ENCODE measurements around the gene SMYD3.
"Not testable (repeated sequence)": the region's sequence is repeated elsewhere in the genome, so short reads cannot be mapped to it uniquely, and the experiment has no call there.

The SMYD3 gene

DNA sequence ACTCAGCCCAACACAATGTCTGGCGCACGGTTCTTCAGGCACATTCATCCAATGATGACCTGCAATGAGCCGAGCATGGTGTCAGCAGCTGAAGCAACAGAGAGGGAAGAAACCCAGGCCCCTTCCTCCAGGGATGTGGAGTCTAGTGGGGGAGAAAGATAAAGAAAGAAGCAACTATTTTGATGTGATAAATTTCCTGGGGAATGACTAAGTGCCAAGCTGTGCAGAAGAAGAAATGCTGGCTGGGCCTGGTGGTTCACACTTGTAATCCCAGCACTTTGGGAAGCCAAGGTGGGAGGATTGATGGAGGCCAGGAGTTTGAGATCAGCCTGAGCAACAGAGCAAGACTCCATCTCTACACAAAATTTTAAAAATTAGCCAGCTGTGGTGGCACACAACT is 790.5 kb downstream of the SMYD3 start:
- H3K27me3 ChIP-seq (ENCODE audit: control insufficient read depth in 1 of 2, insufficient read depth in 2 of 2, low read length in 2 of 2) = no peaks in the 10 kb centered on the region
- no peak overlapping the region for H3K4me3 ChIP-seq (ENCODE audit: low read depth in 1 of 2, low read length in 2 of 2)
- H3K4me1 ChIP-seq (ENCODE audit: insufficient read depth, low read length) = no peaks in the 10 kb centered on the region
- H3K27ac ChIP-seq (ENCODE audit: low read depth, low read length) = no peak overlapping the region
- no peak overlapping the region for H3K9ac ChIP-seq (ENCODE audit: low read length)
- no peaks in the 10 kb centered on the region for H3K36me3 ChIP-seq (ENCODE audit: insufficient read depth, low read length)
- H3K9me3 ChIP-seq (ENCODE audit: low read length) = no peaks in the 10 kb centered on the region

DNA sequence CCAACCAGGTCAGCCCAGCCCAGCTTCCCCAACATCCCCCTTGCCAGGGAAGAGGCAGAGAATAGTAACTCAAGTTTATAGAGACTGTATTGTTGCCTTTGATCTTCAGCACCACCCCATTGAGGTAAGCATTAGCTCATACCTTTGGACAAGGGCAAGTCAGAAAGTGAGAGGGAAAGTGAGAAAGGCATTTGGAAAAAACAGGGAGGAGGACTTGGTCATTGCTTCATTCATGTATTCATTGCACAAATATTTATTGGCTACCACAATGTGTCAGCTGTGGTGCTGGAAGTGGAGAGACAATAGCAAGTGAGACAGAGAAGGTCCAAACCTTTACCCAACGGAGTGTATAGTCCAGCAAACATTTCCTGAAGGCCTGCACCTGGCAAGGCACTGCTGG is 791.1 kb downstream of the SMYD3 start:
- Histone ChIP-seq H3K27ac (ENCODE audit: low read depth, low read length) (no peak overlapping the region), H3K36me3 (ENCODE audit: insufficient read depth, low read length) (no peaks in the 10 kb centered on the region), H3K4me3 (ENCODE audit: low read depth in 1 of 2, low read length in 2 of 2) (no peak overlapping the region), H3K9me3 (ENCODE audit: low read length) (no peaks in the 10 kb centered on the region), H3K27me3 (ENCODE audit: control insufficient read depth in 1 of 2, insufficient read depth in 2 of 2, low read length in 2 of 2) (no peaks in the 10 kb centered on the region), H3K9ac (ENCODE audit: low read length) (no peak overlapping the region), H3K4me1 (ENCODE audit: insufficient read depth, low read length) (no peaks in the 10 kb centered on the region)

DNA sequence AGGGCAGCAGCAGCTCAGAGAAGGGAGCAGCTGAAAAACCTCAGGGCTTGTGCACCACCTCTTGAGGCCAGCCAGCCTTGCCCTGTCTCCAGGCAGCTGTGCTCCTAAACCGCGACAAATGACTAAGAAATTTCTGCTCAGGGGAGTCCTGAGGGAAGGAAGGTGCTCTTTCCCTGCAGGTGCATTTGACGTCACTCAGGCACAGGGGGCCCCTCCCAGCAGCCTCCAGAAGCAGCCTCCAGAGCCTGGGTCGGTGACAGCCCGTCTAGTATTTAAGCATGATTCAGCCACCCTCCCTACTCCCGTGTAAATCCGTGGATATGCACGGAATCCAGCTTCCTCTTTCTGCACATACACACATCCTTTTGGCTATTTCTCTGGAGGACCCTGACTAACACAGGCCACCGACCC is 791.8 kb downstream of the SMYD3 start:
- Histone ChIP-seq H3K9me3 (ENCODE audit: low read length) (no peaks in the 10 kb centered on the region), H3K9ac (ENCODE audit: low read length) (no peak overlapping the region), H3K4me1 (ENCODE audit: insufficient read depth, low read length) (no peaks in the 10 kb centered on the region), H3K36me3 (ENCODE audit: insufficient read depth, low read length) (no peaks in the 10 kb centered on the region), H3K27ac (ENCODE audit: low read depth, low read length) (no peak overlapping the region), H3K4me3 (ENCODE audit: low read depth in 1 of 2, low read length in 2 of 2) (no peak overlapping the region), H3K27me3 (ENCODE audit: control insufficient read depth in 1 of 2, insufficient read depth in 2 of 2, low read length in 2 of 2) (no peaks in the 10 kb centered on the region)

DNA sequence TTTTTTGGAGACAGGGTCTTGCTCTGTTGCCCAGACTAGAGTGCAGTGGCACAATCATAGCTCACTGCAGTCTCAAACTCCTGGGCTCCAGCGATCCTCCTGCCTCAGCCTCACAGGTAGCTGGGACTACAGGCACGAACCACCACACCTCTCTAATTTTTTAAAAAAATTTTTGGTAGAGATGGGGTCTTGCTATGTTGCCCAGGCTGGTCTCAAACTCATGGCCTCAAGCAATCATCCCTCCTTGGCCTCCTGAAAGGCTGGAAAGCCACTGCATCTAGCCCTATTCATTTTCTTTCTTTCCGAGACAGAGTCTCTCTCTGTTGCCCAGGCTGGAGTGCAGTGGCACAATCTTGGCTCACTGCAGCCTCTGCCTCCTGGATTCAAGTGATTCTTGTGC is 793.1 kb downstream of the SMYD3 start:
- not testable (repeated sequence) for H3K27ac ChIP-seq (ENCODE audit: low read depth, low read length); H3K9ac ChIP-seq (ENCODE audit: low read length); H3K27me3 ChIP-seq (ENCODE audit: control insufficient read depth in 1 of 2, insufficient read depth in 2 of 2, low read length in 2 of 2); H3K36me3 ChIP-seq (ENCODE audit: insufficient read depth, low read length); H3K4me1 ChIP-seq (ENCODE audit: insufficient read depth, low read length); H3K9me3 ChIP-seq (ENCODE audit: low read length); H3K4me3 ChIP-seq (ENCODE audit: low read depth in 1 of 2, low read length in 2 of 2)

DNA sequence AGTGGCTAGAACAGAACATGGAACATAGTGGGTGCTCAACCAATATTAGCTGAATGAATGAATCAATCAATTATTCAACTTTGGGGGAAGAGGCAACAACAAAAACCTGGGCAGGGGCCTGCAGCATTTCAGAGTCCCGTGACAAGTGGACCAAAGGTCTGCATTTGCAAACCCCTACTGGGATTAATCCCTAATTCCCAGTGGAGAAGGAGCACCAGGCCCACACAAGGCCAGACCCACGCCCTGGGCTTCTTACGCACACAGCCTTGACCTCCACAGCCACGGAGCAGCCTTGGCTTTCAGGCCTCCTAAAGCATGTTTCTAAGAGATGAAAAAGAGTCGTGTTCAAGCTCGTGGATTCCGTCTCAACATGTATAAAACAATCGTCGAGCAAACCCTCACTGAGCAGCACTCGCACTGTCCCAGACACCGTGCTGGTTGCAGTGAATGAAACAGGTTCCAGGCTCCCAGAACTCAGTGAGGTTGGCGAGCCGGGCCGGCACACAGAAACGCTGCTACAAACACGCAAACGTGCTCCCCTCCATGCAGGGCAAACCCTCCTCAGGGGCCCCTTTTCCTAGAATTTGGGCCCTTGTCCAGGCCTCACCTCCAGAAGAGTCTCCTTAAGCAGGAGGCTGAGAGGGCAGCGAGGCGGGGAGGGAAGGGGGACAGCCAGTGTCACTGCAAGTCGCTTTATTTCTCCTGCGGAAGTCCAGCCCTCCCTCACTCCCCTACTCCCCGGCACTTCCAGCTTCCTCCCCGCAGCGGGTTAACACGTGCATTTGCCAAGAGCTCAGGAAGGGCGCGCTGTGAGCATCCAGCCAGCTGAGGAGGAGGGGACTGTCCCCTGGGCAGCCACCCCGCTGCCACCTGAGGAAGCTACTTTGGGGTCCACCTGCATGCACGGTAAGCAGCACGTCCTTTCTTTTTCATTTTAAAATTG is 795.8 kb downstream of the SMYD3 start:
- H3K9ac ChIP-seq (ENCODE audit: low read length) = no peak overlapping the region
- no peaks in the 10 kb centered on the region for H3K4me1 ChIP-seq (ENCODE audit: insufficient read depth, low read length)
- H3K36me3 ChIP-seq (ENCODE audit: insufficient read depth, low read length) = no peaks in the 10 kb centered on the region
- no peaks in the 10 kb centered on the region for H3K27me3 ChIP-seq (ENCODE audit: control insufficient read depth in 1 of 2, insufficient read depth in 2 of 2, low read length in 2 of 2)
- H3K9me3 ChIP-seq (ENCODE audit: low read length) = no peaks in the 10 kb centered on the region
- no peak overlapping the region for H3K27ac ChIP-seq (ENCODE audit: low read depth, low read length)
- H3K4me3 ChIP-seq (ENCODE audit: low read depth in 1 of 2, low read length in 2 of 2) = no peak overlapping the region

DNA sequence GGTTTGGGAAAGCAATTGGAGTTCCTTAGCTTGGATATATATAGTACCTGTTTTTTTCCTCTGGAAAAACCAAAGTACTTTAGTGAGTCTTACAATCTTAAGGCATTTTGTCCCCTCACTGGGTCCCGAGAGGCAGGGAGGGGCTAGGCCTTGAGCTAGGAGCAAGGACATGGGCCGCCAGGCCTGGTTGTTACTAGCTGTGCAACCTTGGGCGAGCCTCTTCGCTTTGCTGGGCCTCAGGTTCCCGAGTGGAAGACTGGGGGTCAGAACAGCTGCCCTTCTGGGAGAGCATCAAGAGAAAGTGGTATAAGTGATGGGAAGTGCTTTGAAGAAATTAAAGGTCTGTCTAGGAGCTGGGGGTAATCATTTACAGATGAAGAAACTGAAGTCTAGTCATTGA is 799.1 kb downstream of the SMYD3 start:
- H3K27me3 ChIP-seq (ENCODE audit: control insufficient read depth in 1 of 2, insufficient read depth in 2 of 2, low read length in 2 of 2) = no peaks in the 10 kb centered on the region
- no peaks in the 10 kb centered on the region for H3K4me1 ChIP-seq (ENCODE audit: insufficient read depth, low read length)
- H3K9ac ChIP-seq (ENCODE audit: low read length) = no peak overlapping the region
- no peaks in the 10 kb centered on the region for H3K36me3 ChIP-seq (ENCODE audit: insufficient read depth, low read length)
- no peaks in the 10 kb centered on the region for H3K9me3 ChIP-seq (ENCODE audit: low read length)
- H3K27ac ChIP-seq (ENCODE audit: low read depth, low read length) = no peak overlapping the region
- no peak overlapping the region for H3K4me3 ChIP-seq (ENCODE audit: low read depth in 1 of 2, low read length in 2 of 2)

DNA sequence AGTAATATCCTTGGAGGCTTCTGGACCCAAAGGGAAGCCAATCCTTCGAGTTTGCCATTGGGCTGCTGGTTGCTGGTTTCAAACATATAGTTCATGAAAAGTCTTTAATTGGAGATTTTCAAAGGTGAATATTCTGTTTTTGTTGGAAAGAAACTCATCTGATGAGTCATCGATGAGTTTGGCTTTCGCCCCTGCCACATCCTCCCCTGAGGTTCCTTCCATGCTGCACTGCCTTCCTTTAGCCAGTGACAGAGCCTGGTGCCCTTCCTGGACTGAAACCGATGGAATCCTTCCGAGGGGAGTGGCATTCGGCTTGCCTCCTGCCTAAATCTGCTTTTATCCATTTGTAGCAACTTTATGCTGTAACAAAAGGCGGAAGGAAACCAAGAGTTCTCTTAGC is 802.3 kb downstream of the SMYD3 start:
- Histone ChIP-seq H3K27ac (ENCODE audit: low read depth, low read length) (no peak overlapping the region), H3K27me3 (ENCODE audit: control insufficient read depth in 1 of 2, insufficient read depth in 2 of 2, low read length in 2 of 2) (no peaks in the 10 kb centered on the region), H3K4me3 (ENCODE audit: low read depth in 1 of 2, low read length in 2 of 2) (no peak overlapping the region), H3K9ac (ENCODE audit: low read length) (no peak overlapping the region), H3K4me1 (ENCODE audit: insufficient read depth, low read length) (no peaks in the 10 kb centered on the region), H3K9me3 (ENCODE audit: low read length) (no peaks in the 10 kb centered on the region), H3K36me3 (ENCODE audit: insufficient read depth, low read length) (no peaks in the 10 kb centered on the region)

DNA sequence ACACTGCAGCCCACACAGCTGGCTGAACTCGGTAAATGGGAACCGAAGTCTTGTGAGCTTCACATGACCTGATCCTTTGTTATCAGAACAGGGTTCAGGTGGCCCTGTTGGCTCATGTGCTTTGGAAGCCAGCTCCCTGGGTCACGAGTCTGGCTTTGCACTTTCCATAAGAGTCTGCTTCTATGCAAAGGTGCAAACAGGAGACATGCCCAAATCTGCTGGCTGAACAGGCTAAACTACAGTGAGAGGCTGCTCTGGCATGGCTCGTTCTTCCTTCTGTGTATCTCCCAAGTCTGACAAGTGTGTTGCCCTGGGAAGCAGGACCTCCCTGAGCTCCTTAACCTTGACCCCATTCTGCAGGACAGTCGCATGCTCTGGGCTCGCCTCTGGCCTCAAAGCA is 802.7 kb downstream of the SMYD3 start:
- Histone ChIP-seq H3K4me3 (ENCODE audit: low read depth in 1 of 2, low read length in 2 of 2) (no peak overlapping the region), H3K9me3 (ENCODE audit: low read length) (no peaks in the 10 kb centered on the region), H3K9ac (ENCODE audit: low read length) (no peak overlapping the region), H3K4me1 (ENCODE audit: insufficient read depth, low read length) (no peaks in the 10 kb centered on the region), H3K27ac (ENCODE audit: low read depth, low read length) (no peak overlapping the region), H3K36me3 (ENCODE audit: insufficient read depth, low read length) (no peaks in the 10 kb centered on the region), H3K27me3 (ENCODE audit: control insufficient read depth in 1 of 2, insufficient read depth in 2 of 2, low read length in 2 of 2) (no peaks in the 10 kb centered on the region)

DNA sequence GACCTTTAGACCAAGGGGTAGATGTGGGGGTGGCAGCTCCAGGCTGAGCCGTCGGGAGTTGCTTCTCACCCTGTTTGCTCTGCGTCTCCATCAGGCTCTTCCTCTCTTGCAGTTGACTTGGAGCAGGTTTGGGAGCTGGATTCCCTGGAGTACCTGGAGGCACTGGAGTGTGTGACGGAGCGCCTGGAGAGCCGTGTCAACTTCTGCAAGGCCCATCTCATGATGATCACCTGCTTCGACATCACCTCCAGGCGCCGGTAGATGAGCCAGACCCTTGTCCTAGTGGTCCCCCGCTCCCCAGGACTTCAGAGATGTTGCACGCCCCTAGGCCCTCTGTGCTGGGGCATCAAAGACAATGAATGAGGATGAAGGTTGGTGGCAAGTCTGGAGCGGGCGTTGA is 804.7 kb downstream of the SMYD3 start:
- Histone ChIP-seq H3K36me3 (ENCODE audit: insufficient read depth, low read length) (no peaks in the 10 kb centered on the region), H3K4me3 (ENCODE audit: low read depth in 1 of 2, low read length in 2 of 2) (no peak overlapping the region), H3K27me3 (ENCODE audit: control insufficient read depth in 1 of 2, insufficient read depth in 2 of 2, low read length in 2 of 2) (no peaks in the 10 kb centered on the region), H3K9ac (ENCODE audit: low read length) (no peak overlapping the region), H3K27ac (ENCODE audit: low read depth, low read length) (no peak overlapping the region), H3K9me3 (ENCODE audit: low read length) (no peaks in the 10 kb centered on the region), H3K4me1 (ENCODE audit: insufficient read depth, low read length) (no peaks in the 10 kb centered on the region)

DNA sequence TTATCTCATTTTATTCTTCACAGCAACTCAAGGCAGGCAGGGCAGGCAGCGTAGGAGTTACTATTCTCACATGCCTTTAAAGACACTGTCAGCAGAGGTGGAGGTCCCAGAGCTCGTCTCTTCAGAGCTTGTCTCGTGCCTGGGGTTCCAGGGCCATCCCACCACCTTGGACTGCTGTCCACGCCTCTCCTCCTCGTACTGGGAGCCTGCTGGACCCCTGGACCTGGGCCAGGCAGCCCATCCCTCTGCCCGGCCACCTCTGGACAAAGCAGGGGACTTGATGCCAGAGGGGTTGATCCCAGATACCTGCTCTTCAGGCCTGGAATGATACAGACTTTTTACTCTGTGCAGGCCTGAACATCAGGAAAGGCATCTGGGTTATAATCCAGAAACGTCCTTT is 805.4 kb downstream of the SMYD3 start:
- H3K4me1 ChIP-seq (ENCODE audit: insufficient read depth, low read length) = no peaks in the 10 kb centered on the region
- no peaks in the 10 kb centered on the region for H3K36me3 ChIP-seq (ENCODE audit: insufficient read depth, low read length)
- no peak overlapping the region for H3K9ac ChIP-seq (ENCODE audit: low read length)
- H3K27me3 ChIP-seq (ENCODE audit: control insufficient read depth in 1 of 2, insufficient read depth in 2 of 2, low read length in 2 of 2) = no peaks in the 10 kb centered on the region
- H3K4me3 ChIP-seq (ENCODE audit: low read depth in 1 of 2, low read length in 2 of 2) = no peak overlapping the region
- no peak overlapping the region for H3K27ac ChIP-seq (ENCODE audit: low read depth, low read length)
- H3K9me3 ChIP-seq (ENCODE audit: low read length) = no peaks in the 10 kb centered on the region

DNA sequence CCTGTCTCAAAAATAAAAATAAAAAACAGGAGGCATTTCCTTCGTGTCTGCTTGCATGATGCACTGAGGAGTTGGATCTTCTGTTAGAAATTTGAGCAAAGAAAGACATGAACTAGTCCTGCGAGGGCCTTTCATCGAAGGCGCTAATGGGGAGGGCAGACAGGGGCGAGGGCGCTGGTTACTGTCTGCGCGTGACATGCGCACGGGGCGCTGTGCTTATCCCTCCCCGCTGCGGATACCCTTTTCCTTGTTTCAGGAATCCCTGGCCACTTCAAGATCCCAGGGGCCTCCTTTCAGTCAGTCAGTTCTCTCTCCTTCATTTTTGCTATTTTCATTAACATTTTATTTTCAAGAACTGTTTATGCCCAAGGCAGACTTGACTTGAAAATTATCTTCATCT is 806.4 kb downstream of the SMYD3 start:
- H3K27me3 ChIP-seq (ENCODE audit: control insufficient read depth in 1 of 2, insufficient read depth in 2 of 2, low read length in 2 of 2) = no peaks in the 10 kb centered on the region
- H3K9me3 ChIP-seq (ENCODE audit: low read length) = no peaks in the 10 kb centered on the region
- no peaks in the 10 kb centered on the region for H3K36me3 ChIP-seq (ENCODE audit: insufficient read depth, low read length)
- no peak overlapping the region for H3K4me3 ChIP-seq (ENCODE audit: low read depth in 1 of 2, low read length in 2 of 2)
- H3K4me1 ChIP-seq (ENCODE audit: insufficient read depth, low read length) = no peaks in the 10 kb centered on the region
- no peak overlapping the region for H3K27ac ChIP-seq (ENCODE audit: low read depth, low read length)
- H3K9ac ChIP-seq (ENCODE audit: low read length) = no peak overlapping the region
